ENCODE measurements around the gene KRT31. TPM values are rescaled to one million over a fixed set of nuclear protein-coding genes. Genes with fewer than 3 reads are reported as not detected.
"Not testable (repeated sequence)": the region's sequence is repeated elsewhere in the genome, so short reads cannot be mapped to it uniquely, and the experiment has no call there.

KRT31 gene
- total and polyA plus RNA-seq, 2 donors (not counting 1 experiment from before 2014, with no cell fraction given), result not detected

DNA sequence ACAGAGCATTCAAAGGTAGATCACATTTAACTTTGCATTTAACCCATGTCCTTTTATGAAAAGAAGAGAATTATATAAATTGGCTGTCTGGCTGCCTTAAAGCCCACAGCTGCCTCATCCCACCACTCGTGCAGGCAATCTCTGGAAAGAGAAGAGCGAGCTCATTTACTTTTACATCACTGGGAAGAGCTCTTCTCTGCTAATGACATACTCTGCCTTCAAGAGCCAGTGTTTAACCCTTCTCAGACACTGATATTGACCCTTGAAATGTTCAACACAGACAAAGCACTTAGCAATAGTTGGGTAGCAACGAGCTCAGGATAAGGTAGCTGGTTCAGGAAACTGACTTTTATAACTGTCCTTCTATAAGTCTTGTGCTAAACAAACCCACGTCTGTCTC lies 36.6 kb upstream of the KRT31 start:
- H3K36me3 ChIP-seq (replicated peaks in 1 of 2; ENCODE audit: control extremely low read depth in 1 of 2, control insufficient read depth in 1 of 2, extremely low read depth in 1 of 2, insufficient read depth in 2 of 2, low read length in 1 of 2), result no peaks in the 10 kb centered on the region
- intact Hi-C loops (cut with micrococcal nuclease), result no loop called here
- CTCF ChIA-PET, result interaction anchor here (1.0 to 1.7 kb wide), 2 partner anchors 16 to 214 kb away, joined by 3 to 6 read pairs; no protein-coding TSS in a partner anchor
- H4K20me1 ChIP-seq (ENCODE audit: control insufficient read depth, insufficient read depth, low read length, poor library complexity, severe bottlenecking), result no peaks in the 10 kb centered on the region
- no peak overlapping the region for H3K9ac ChIP-seq (ENCODE audit: low read length)
- no peaks in the 10 kb centered on the region for H3K79me2 ChIP-seq (ENCODE audit: control insufficient read depth, insufficient read depth, low read length)
- Mint-ChIP-seq H3K4me1 (peaks cover 2% of the 10 kb centered on the region), H3K4me3 (no peak overlapping the region), H3K27me3 (peaks cover 23% of the 10 kb centered on the region), H3K27ac (no peak overlapping the region), H3K9me3 (ENCODE audit: insufficient read depth) (no peaks in the 10 kb centered on the region)
- H3K4me3 ChIP-seq (ENCODE audit: control extremely low read depth in 1 of 5, extremely low read depth in 1 of 5, insufficient read depth in 1 of 5, low read depth in 2 of 5, low read length in 4 of 5), result no peak overlapping the region
- peaks cover 0 to 4% (median 2%) of the 10 kb centered on the region in 4 experiments for H3K27me3 ChIP-seq (replicated peaks in 1 of 4; ENCODE audit: control extremely low read depth in 1 of 4, control insufficient read depth in 3 of 4, insufficient read depth in 4 of 4, low read length in 3 of 4)
- no peaks in the 10 kb centered on the region for H3K4me1 ChIP-seq (ENCODE audit: control insufficient read depth in 2 of 2, insufficient read depth in 2 of 2, low read length in 2 of 2)
- ATAC-seq (ENCODE audit: low read depth) (no peak), DNase-seq (no peak)
- H3K4me2 ChIP-seq (replicated peaks; ENCODE audit: low read depth, low read length, poor library complexity, severe bottlenecking), result no peak overlapping the region
- POLR2A ChIA-PET, result no interaction called here
- H3K27ac ChIP-seq (ENCODE audit: low read length in 2 of 2), result no peak overlapping the region
- TF ChIP-seq EZH2 (IDR thresholded peaks at IDR 0.05; ENCODE audit: borderline replicate concordance, insufficient read depth, low read depth, low read length, poor library complexity, severe bottlenecking) (no peak), CTCF (IDR thresholded peaks at IDR 0.05) (no peak)
- 75% methylated on average over 4 of the region's 4 CpGs for WGBS (ENCODE audit: insufficient coverage)
- H2AFZ ChIP-seq (ENCODE audit: insufficient read depth, low read depth, low read length, poor library complexity, severe bottlenecking), result no peak overlapping the region
- no peaks in the 10 kb centered on the region for H3K9me3 ChIP-seq (ENCODE audit: control extremely low read depth in 1 of 3, control insufficient read depth in 2 of 3, insufficient read depth in 1 of 3, low read length in 2 of 3)

DNA sequence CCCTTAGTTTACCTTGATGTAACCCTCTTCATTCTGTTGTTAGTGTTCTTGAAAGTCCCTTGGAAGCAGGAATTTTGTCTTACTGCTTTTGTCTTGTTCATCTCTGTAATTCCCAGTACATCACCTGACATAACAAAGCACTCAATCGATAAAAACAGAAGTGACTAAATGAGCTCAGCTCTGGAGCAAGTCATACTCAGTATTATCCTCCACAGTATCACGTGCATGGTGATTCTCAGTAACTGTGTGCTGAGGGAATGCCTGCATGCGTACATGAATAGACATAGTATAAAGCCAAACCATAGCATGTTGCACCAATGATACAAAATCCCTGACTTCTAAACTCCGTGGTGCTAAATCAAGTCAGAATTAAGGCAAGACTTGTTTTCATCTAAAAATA lies 36.2 kb upstream of the KRT31 start:
- H3K4me2 ChIP-seq (replicated peaks; ENCODE audit: low read depth, low read length, poor library complexity, severe bottlenecking), result no peak overlapping the region
- H3K4me3 ChIP-seq (ENCODE audit: control extremely low read depth in 1 of 5, extremely low read depth in 1 of 5, insufficient read depth in 1 of 5, low read depth in 2 of 5, low read length in 4 of 5), result no peak overlapping the region
- no peaks in the 10 kb centered on the region for H3K36me3 ChIP-seq (replicated peaks in 1 of 2; ENCODE audit: control extremely low read depth in 1 of 2, control insufficient read depth in 1 of 2, extremely low read depth in 1 of 2, insufficient read depth in 2 of 2, low read length in 1 of 2)
- H3K27ac ChIP-seq (ENCODE audit: low read length in 2 of 2), result no peak overlapping the region
- no peak overlapping the region for H3K4me3 Mint-ChIP-seq
- peaks cover 0 to 4% (median 2%) of the 10 kb centered on the region in 4 experiments for H3K27me3 ChIP-seq (replicated peaks in 1 of 4; ENCODE audit: control extremely low read depth in 1 of 4, control insufficient read depth in 3 of 4, insufficient read depth in 4 of 4, low read length in 3 of 4)
- no peak for TF ChIP-seq CTCF (IDR thresholded peaks at IDR 0.05)
- no peak for TF ChIP-seq EZH2 (IDR thresholded peaks at IDR 0.05; ENCODE audit: borderline replicate concordance, insufficient read depth, low read depth, low read length, poor library complexity, severe bottlenecking)
- no peak overlapping the region for H3K27ac Mint-ChIP-seq
- peaks cover 2% of the 10 kb centered on the region for H3K4me1 Mint-ChIP-seq
- H3K79me2 ChIP-seq (ENCODE audit: control insufficient read depth, insufficient read depth, low read length), result no peaks in the 10 kb centered on the region
- no peaks in the 10 kb centered on the region for H3K9me3 ChIP-seq (ENCODE audit: control extremely low read depth in 1 of 3, control insufficient read depth in 2 of 3, insufficient read depth in 1 of 3, low read length in 2 of 3)
- no peaks in the 10 kb centered on the region for H3K9me3 Mint-ChIP-seq (ENCODE audit: insufficient read depth)
- ATAC-seq (ENCODE audit: low read depth), result no peak
- no peaks in the 10 kb centered on the region for H4K20me1 ChIP-seq (ENCODE audit: control insufficient read depth, insufficient read depth, low read length, poor library complexity, severe bottlenecking)
- POLR2A ChIA-PET, result no interaction called here
- H3K27me3 Mint-ChIP-seq, result peaks cover 27% of the 10 kb centered on the region
- H3K4me1 ChIP-seq (ENCODE audit: control insufficient read depth in 2 of 2, insufficient read depth in 2 of 2, low read length in 2 of 2), result no peaks in the 10 kb centered on the region
- no peak for DNase-seq
- 43% methylated on average over 2 of the region's 4 CpGs for WGBS (ENCODE audit: insufficient coverage)
- CTCF ChIA-PET, result interaction anchor here (1.0 to 1.7 kb wide), 2 partner anchors 16 to 214 kb away, joined by 3 to 6 read pairs; no protein-coding TSS in a partner anchor
- H3K9ac ChIP-seq (ENCODE audit: low read length), result no peak overlapping the region
- H2AFZ ChIP-seq (ENCODE audit: insufficient read depth, low read depth, low read length, poor library complexity, severe bottlenecking), result no peak overlapping the region
- intact Hi-C loops (cut with micrococcal nuclease), result no loop called here

DNA sequence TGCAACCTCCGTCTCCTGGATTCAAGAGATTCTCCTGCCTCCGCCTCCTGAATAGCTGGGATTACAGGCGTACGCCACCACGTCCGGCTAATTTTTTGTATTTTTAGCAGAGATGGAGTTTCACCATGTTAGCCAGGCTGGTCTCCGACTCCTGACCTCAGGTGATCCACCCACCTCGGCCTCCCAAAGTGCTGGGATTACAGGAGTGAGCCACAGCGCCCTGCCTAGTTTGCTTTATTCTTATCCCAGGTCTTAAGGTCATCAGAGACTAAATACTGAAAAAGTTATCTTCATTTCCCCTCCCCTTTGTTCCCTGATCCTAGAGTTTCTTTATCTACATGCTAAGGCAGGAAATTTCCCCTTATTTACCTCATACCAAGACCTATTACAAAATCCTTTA lies 33.0 kb upstream of the KRT31 start:
- ATAC-seq (ENCODE audit: low read depth); H3K27ac ChIP-seq (ENCODE audit: low read length in 2 of 2); H2AFZ ChIP-seq (ENCODE audit: insufficient read depth, low read depth, low read length, poor library complexity, severe bottlenecking); DNase-seq; H3K9me3 Mint-ChIP-seq (ENCODE audit: insufficient read depth); H3K9ac ChIP-seq (ENCODE audit: low read length); H4K20me1 ChIP-seq (ENCODE audit: control insufficient read depth, insufficient read depth, low read length, poor library complexity, severe bottlenecking); POLR2A ChIA-PET; H3K27ac Mint-ChIP-seq; H3K4me3 ChIP-seq (ENCODE audit: control extremely low read depth in 1 of 5, extremely low read depth in 1 of 5, insufficient read depth in 1 of 5, low read depth in 2 of 5, low read length in 4 of 5); H3K4me1 Mint-ChIP-seq; H3K4me3 Mint-ChIP-seq; H3K79me2 ChIP-seq (ENCODE audit: control insufficient read depth, insufficient read depth, low read length); H3K27me3 ChIP-seq (replicated peaks in 1 of 4; ENCODE audit: control extremely low read depth in 1 of 4, control insufficient read depth in 3 of 4, insufficient read depth in 4 of 4, low read length in 3 of 4); H3K4me1 ChIP-seq (ENCODE audit: control insufficient read depth in 2 of 2, insufficient read depth in 2 of 2, low read length in 2 of 2); H3K4me2 ChIP-seq (replicated peaks; ENCODE audit: low read depth, low read length, poor library complexity, severe bottlenecking); H3K9me3 ChIP-seq (ENCODE audit: control extremely low read depth in 1 of 3, control insufficient read depth in 2 of 3, insufficient read depth in 1 of 3, low read length in 2 of 3); H3K36me3 ChIP-seq (replicated peaks in 1 of 2; ENCODE audit: control extremely low read depth in 1 of 2, control insufficient read depth in 1 of 2, extremely low read depth in 1 of 2, insufficient read depth in 2 of 2, low read length in 1 of 2); intact Hi-C loops (cut with micrococcal nuclease): not testable (repeated sequence)
- peaks cover 23% of the 10 kb centered on the region for H3K27me3 Mint-ChIP-seq
- CTCF ChIA-PET, result interaction anchor here (0.7 kb wide), 1 partner anchor 23 kb away, joined by 5 read pairs; no protein-coding TSS in a partner anchor
- 91% methylated on average over 9 of the region's 9 CpGs for WGBS (ENCODE audit: insufficient coverage)

All from B cell (primary cell).